Retinal pigment epithelial cell (primary cell): ENCODE results near the gene XXYLT1.
"Not testable (repeated sequence)": the region's sequence is repeated elsewhere in the genome, so short reads cannot be mapped to it uniquely, and the experiment has no call there.

Experiments used
- DNase-seq: peaks from one replicate; pipeline ENCODE4 v3.0.0-alpha.2; 2010; ENCODE audit warnings: low read depth
- H3K4me3 ChIP-seq: 2 replicates; pipeline ENCODE4 v1.5.1; 2011; ENCODE audit warnings: mild to moderate bottlenecking, low read length, control low read depth, moderate library complexity
- CTCF ChIP-seq: conservative IDR thresholded peaks from 2 replicates; pipeline ENCODE4 v1.5.1; 2011; ENCODE audit warnings: low read depth, low read length, control low read depth, inconsistent platforms

The XXYLT1 gene

GRCh38 chr3:195042743-195043606 lies 228.0 kb downstream of the XXYLT1 start:
- TF ChIP-seq CTCF: no peak
- no peak overlapping the region for H3K4me3 ChIP-seq
- no peak for DNase-seq

- no peak for TF ChIP-seq CTCF
- H3K4me3 ChIP-seq: no peak overlapping the region
- DNase-seq: no peak
Measured at GRCh38 chr3:195041871-195042742, 228.9 kb downstream of the XXYLT1 start.

- peak; percentile 14 for DNase-seq
- TF ChIP-seq CTCF: no peak
Measured at GRCh38 chr3:195040773-195041520, 230.0 kb downstream of the XXYLT1 start.

GRCh38 chr3:195040094-195040493 lies 230.9 kb downstream of the XXYLT1 start:
- no peak for TF ChIP-seq CTCF
- DNase-seq: no peak
- H3K4me3 ChIP-seq: no peak overlapping the region

More at GRCh38 chr3:195040773-195041520, 230.0 kb downstream of the XXYLT1 start:
- H3K4me3 ChIP-seq: no peak overlapping the region

- TF ChIP-seq CTCF: no peak
- H3K4me3 ChIP-seq: no peak overlapping the region
- no peak for DNase-seq
Measured at GRCh38 chr3:195039180-195039843, 231.6 kb downstream of the XXYLT1 start.

- DNase-seq: no peak
- no peak overlapping the region for H3K4me3 ChIP-seq
- TF ChIP-seq CTCF: no peak
Measured at GRCh38 chr3:195038161-195038560, 232.8 kb downstream of the XXYLT1 start.

- DNase-seq: not testable (repeated sequence)
Measured at GRCh38 chr3:195037586-195037985, 233.4 kb downstream of the XXYLT1 start.

More at GRCh38 chr3:195037586-195037985, 233.4 kb downstream of the XXYLT1 start:
- H3K4me3 ChIP-seq: not testable (repeated sequence)
